OCI-LY7 (cell line): Measurements from ENCODE around the gene ZBBX. TPM values are rescaled to one million over a fixed set of nuclear protein-coding genes. Genes with fewer than 3 reads are reported as not detected.

Source experiments
- BruUV-seq: library from RNA; stranded (reverse); fragments of 400-500 nt; replicated peaks from 2 replicates; lab custom pipeline; 2021; lab: Mats Ljungman, UMichigan
- CTCF ChIA-PET: fragments of 300-600 bp; sonication (Branson Sonifier 250); formaldehyde crosslinking; loops from one replicate; lab custom pipeline; 2022; ENCODE audit warnings: antibody characterized with exemption; ENCODE audit not compliant: unreplicated experiment; lab: Charles Lee
- POLR2A ChIA-PET: fragments of 300-600 bp; sonication (Branson Sonifier 250); formaldehyde crosslinking; loops from one replicate; lab custom pipeline; 2022; ENCODE audit warnings: antibody characterized with exemption; lab: Charles Lee
- DNase-seq: peaks from one replicate; pipeline ENCODE4 v3.0.0-alpha.2; 2015; ENCODE audit warnings: low spot score
- H2AFZ ChIP-seq: fragments of 200-600 bp; sonication (generic), shearing (Covaris generic); 2 replicates; pipeline ENCODE4 v1.6.1; 2014; ENCODE audit warnings: mild to moderate bottlenecking, antibody characterized with exemption, low read length, moderate library complexity
- H3K27ac ChIP-seq: fragments of 200-600 bp; sonication (generic); 2 replicates; pipeline ENCODE4 v1.5.1; 2014; ENCODE audit warnings: mixed run types, low read depth, mild to moderate bottlenecking, moderate library complexity, low read length, inconsistent platforms; ENCODE audit not compliant: poor library complexity, severe bottlenecking
- H3K36me3 ChIP-seq: fragments of 200-600 bp; sonication (generic); 2 replicates; pipeline ENCODE4 v1.6.1; 2014; ENCODE audit warnings: mild to moderate bottlenecking, antibody characterized with exemption, low read length, moderate library complexity, mixed read lengths; ENCODE audit not compliant: insufficient read depth
- H3K4me1 ChIP-seq: fragments of 200-600 bp; sonication (generic); 2 replicates; pipeline ENCODE4 v1.5.1; 2014; ENCODE audit warnings: mild to moderate bottlenecking, low read length; ENCODE audit not compliant: insufficient read depth, poor library complexity, severe bottlenecking
- H3K4me2 ChIP-seq: fragments of 200-600 bp; sonication (generic); 2 replicates; pipeline ENCODE4 v1.6.1; 2014; ENCODE audit warnings: mild to moderate bottlenecking, low read length
- H3K4me3 ChIP-seq: fragments of 200-600 bp; sonication (generic); 2 replicates; pipeline ENCODE4 v1.5.1; 2014; ENCODE audit warnings: mild to moderate bottlenecking, low read depth, low read length; ENCODE audit not compliant: poor library complexity, severe bottlenecking
- H3K79me2 ChIP-seq: fragments of 200-600 bp; sonication (generic); 2 replicates; pipeline ENCODE4 v1.6.1; 2016; ENCODE audit warnings: low read depth, mild to moderate bottlenecking, low read length, moderate library complexity, mixed read lengths; ENCODE audit not compliant: insufficient read depth
- H3K9me2 ChIP-seq: fragments of 200-600 bp; sonication (generic); 2 replicates; pipeline ENCODE4 v1.6.1; 2016; ENCODE audit warnings: mild to moderate bottlenecking, low read length, mixed read lengths; ENCODE audit not compliant: insufficient read depth
- H3K9me3 ChIP-seq: fragments of 200-600 bp; sonication (generic); 2 replicates; pipeline ENCODE4 v1.6.1; 2014; ENCODE audit warnings: mild to moderate bottlenecking, mixed run types, low read length, mixed read lengths
- H4K20me1 ChIP-seq: fragments of 200-600 bp; sonication (generic); 2 replicates; pipeline ENCODE4 v1.6.1; 2014; ENCODE audit warnings: mild to moderate bottlenecking, antibody characterized with exemption, low read length, moderate library complexity, mixed read lengths; ENCODE audit not compliant: insufficient read depth
- EZH2phosphoT487 ChIP-seq: fragments of 200-600 bp; sonication (generic); IDR thresholded peaks from 2 replicates; pipeline ENCODE4 v1.6.1; 2018; ENCODE audit warnings: low read depth, borderline replicate concordance, mild to moderate bottlenecking, mixed run types, antibody characterized with exemption, low read length, moderate library complexity, mixed read lengths
- intact Hi-C: fragments of 100-400 bp; cut with micrococcal nuclease; formaldehyde crosslinking; loops from one replicate; pipeline ENCODE4 v1.10.0; 2022; ENCODE audit not compliant: unreplicated experiment
- total RNA-seq, 2 experiments: library from RNA; depleted of rRNA in 1 of 2; stranded (reverse); fragments of >200 nt in 1 of 2; shearing (Covaris generic) in 1 of 2; gene quantifications; 2 replicates each; pipeline ENCODE4 v1.2.3, GENCODE V29; 2014 to 2022
- TF ChIP-seq, protein P1 (sequence below): fragments of 200-600 bp; sonication (generic); conservative IDR thresholded peaks from 2 replicates; pipeline ENCODE4 v1.5.1; 2014; ENCODE audit warnings: mild to moderate bottlenecking, antibody characterized with exemption, low read length, moderate library complexity, mixed read lengths

Gene ZBBX
- total RNA-seq, 2 experiments from 2014 or later: not detected

DNA sequence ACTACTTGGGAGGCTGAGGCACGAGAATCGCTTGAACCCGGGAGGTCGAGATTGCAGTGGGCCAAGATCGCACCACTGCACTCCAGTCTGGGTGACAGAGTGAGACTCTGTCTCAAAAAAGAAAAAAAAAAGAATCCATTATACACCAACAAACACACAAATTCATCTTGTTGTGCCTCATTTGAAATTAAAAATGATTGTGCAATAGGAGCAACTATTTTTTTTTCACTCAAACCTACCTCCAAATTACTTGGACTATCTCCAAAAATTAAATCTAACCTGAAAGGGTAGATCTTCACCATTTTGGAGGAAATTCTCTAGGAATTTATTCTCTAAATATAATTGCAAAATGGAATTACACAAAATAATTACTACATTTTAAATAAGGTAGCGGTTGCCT is 4.6 kb downstream of the ZBBX start:
- ChIA-PET POLR2A (no interaction called here), CTCF (no interaction called here)
- BruUV-seq: no TSS peak
- H4K20me1 ChIP-seq: no peaks in the 10 kb centered on the region
- H3K4me2 ChIP-seq: no peak overlapping the region
- TF ChIP-seq, protein P1, sequence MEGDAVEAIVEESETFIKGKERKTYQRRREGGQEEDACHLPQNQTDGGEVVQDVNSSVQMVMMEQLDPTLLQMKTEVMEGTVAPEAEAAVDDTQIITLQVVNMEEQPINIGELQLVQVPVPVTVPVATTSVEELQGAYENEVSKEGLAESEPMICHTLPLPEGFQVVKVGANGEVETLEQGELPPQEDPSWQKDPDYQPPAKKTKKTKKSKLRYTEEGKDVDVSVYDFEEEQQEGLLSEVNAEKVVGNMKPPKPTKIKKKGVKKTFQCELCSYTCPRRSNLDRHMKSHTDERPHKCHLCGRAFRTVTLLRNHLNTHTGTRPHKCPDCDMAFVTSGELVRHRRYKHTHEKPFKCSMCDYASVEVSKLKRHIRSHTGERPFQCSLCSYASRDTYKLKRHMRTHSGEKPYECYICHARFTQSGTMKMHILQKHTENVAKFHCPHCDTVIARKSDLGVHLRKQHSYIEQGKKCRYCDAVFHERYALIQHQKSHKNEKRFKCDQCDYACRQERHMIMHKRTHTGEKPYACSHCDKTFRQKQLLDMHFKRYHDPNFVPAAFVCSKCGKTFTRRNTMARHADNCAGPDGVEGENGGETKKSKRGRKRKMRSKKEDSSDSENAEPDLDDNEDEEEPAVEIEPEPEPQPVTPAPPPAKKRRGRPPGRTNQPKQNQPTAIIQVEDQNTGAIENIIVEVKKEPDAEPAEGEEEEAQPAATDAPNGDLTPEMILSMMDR: no peak
- TF ChIP-seq EZH2phosphoT487: no peak
- H3K9me2 ChIP-seq: no peaks in the 10 kb centered on the region
- no peaks in the 10 kb centered on the region for H3K9me3 ChIP-seq
- intact Hi-C loops: no loop called here
- H3K27ac ChIP-seq: no peak overlapping the region
- H2AFZ ChIP-seq: no peak overlapping the region
- no peaks in the 10 kb centered on the region for H3K79me2 ChIP-seq
- no peaks in the 10 kb centered on the region for H3K4me1 ChIP-seq
- no peak overlapping the region for H3K4me3 ChIP-seq
- no peaks in the 10 kb centered on the region for H3K36me3 ChIP-seq
- DNase-seq: no peak

GRCh38 chr3:167372138-167372537 is 8.0 kb downstream of the ZBBX start:
- no TSS peak for BruUV-seq

DNA sequence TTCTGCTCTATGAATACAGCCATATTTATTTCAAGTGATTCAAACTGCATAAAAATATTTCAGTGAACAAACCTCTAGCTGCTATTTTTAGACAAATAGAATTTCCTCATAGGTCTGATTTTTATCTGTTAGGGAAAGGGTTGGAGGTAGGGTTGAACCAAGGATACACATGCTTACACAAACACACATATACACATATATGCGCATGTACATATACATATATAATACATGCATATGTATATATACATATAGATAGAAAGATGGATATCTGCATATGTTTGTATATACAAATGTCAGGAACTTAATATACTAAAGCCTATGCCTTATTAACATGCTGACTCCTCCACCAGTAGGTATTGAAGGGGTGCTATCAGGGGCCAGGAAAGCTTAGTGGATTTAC is 18.1 kb downstream of the ZBBX start:
- Histone ChIP-seq H2AFZ (no peak overlapping the region), H3K4me2 (no peak overlapping the region), H3K9me2 (no peaks in the 10 kb centered on the region), H3K27ac (no peak overlapping the region), H3K79me2 (no peaks in the 10 kb centered on the region), H3K4me1 (no peaks in the 10 kb centered on the region), H3K9me3 (no peaks in the 10 kb centered on the region), H3K36me3 (no peaks in the 10 kb centered on the region), H3K4me3 (no peak overlapping the region), H4K20me1 (no peaks in the 10 kb centered on the region)
- no peak for DNase-seq
- TF ChIP-seq, protein P1: no peak
- TF ChIP-seq EZH2phosphoT487: no peak
- BruUV-seq: no TSS peak
- intact Hi-C loops: no loop called here
- POLR2A ChIA-PET: interaction anchor here (0.6 kb wide), 1 partner anchor 231 kb away, joined by 4 read pairs; no protein-coding TSS in a partner anchor
- CTCF ChIA-PET: no interaction called here

More at GRCh38 chr3:167372138-167372537, 8.0 kb downstream of the ZBBX start:
- Histone ChIP-seq H3K79me2 (no peaks in the 10 kb centered on the region), H3K9me3 (no peaks in the 10 kb centered on the region), H3K27ac (no peak overlapping the region), H2AFZ (no peak overlapping the region), H3K36me3 (no peaks in the 10 kb centered on the region), H3K4me3 (no peak overlapping the region), H3K4me2 (no peak overlapping the region), H3K9me2 (no peaks in the 10 kb centered on the region), H3K4me1 (no peaks in the 10 kb centered on the region), H4K20me1 (no peaks in the 10 kb centered on the region)
- POLR2A ChIA-PET: interaction anchor here (0.6 to 0.9 kb wide), 2 partner anchors 35 to 369 kb away, joined by 3 read pairs; no protein-coding TSS in a partner anchor
- TF ChIP-seq, protein P1: no peak
- no peak for TF ChIP-seq EZH2phosphoT487
- intact Hi-C loops: no loop called here
- CTCF ChIA-PET: no interaction called here
- DNase-seq: no peak
